ENCODE measurements around the gene TMEM145.

TMEM145 gene

GRCh38 chr19:42353341-42354015, 40.4 kb downstream of the TMEM145 start:
- no peak overlapping the region for H3K4me3 ChIP-seq
- no peak for DNase-seq (ENCODE audit: low spot score)
- no peak overlapping the region for H3K27ac ChIP-seq
- TF ChIP-seq, protein P1, sequence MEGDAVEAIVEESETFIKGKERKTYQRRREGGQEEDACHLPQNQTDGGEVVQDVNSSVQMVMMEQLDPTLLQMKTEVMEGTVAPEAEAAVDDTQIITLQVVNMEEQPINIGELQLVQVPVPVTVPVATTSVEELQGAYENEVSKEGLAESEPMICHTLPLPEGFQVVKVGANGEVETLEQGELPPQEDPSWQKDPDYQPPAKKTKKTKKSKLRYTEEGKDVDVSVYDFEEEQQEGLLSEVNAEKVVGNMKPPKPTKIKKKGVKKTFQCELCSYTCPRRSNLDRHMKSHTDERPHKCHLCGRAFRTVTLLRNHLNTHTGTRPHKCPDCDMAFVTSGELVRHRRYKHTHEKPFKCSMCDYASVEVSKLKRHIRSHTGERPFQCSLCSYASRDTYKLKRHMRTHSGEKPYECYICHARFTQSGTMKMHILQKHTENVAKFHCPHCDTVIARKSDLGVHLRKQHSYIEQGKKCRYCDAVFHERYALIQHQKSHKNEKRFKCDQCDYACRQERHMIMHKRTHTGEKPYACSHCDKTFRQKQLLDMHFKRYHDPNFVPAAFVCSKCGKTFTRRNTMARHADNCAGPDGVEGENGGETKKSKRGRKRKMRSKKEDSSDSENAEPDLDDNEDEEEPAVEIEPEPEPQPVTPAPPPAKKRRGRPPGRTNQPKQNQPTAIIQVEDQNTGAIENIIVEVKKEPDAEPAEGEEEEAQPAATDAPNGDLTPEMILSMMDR (IDR thresholded peaks at IDR 0.05) = no peak

GRCh38 chr19:42355896-42356295, 42.8 kb downstream of the TMEM145 start:
- DNase-seq (ENCODE audit: low spot score) = no peak
- no peak overlapping the region for H3K4me3 ChIP-seq
- H3K27ac ChIP-seq = no peak overlapping the region
- TF ChIP-seq, protein P1 (IDR thresholded peaks at IDR 0.05) = no peak

- no peak for DNase-seq (ENCODE audit: low spot score)
- TF ChIP-seq, protein P1 (IDR thresholded peaks at IDR 0.05) = no peak
- no peak overlapping the region for H3K27ac ChIP-seq
- H3K4me3 ChIP-seq = no peak overlapping the region
Measured at GRCh38 chr19:42356686-42357085, 43.6 kb downstream of the TMEM145 start.

DNA sequence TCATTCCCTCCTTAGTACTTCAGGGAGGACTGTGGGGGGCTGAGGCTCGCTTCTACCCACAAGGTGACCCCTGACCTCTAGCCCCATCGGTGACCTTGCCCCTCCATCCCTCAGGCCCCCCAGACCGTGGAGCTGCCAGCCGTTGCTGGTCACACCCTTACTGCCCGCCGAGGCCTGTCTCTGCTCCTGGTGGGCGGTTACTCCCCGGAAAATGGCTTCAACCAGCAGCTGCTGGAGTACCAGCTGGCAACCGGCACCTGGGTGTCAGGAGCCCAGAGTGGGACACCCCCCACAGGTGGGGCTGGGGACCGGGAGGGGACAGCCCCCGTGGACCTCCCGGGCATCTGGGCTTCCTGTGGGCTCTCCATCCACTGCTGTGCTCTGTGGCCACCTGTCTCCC, 44.2 kb downstream of the TMEM145 start:
- no peak for DNase-seq (ENCODE audit: low spot score)
- Histone ChIP-seq H3K4me3 (no peak overlapping the region), H3K27ac (no peak overlapping the region)
- TF ChIP-seq, protein P1 (IDR thresholded peaks at IDR 0.05) = no peak

DNA sequence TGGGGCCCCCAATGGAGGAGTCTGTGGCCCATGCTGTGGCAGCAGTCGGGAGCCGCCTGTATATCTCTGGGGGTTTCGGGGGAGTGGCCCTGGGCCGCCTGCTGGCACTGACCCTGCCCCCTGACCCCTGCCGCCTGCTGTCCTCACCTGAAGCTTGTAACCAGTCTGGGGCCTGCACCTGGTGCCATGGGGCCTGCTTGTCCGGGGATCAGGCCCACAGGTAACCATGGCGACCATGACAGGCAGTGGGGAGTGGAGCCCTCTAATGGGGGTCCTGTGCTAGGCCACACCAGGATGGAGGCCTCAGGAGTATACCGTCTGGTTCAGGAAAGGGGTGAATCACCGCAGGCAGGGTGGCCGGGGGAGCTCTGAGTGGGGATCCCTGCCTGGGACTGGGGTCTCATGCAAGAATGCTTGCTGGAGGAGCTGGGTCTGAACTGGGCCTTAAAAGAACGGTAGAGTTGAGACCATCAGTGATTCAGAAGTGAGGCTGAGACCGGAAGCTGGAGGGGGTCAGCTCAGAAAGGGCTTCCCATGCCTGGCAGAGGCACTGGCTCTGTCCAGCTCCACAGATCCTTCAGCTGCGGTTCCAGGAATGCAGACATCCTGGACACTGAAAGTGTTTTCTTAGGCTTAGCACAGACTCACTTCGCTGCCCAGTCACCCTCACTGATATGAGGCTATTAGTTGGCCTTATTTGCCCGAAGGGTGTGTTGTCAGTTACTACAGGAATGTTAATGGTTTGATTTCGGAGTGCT, 47.9 kb downstream of the TMEM145 start:
- TF ChIP-seq, protein P1 (IDR thresholded peaks at IDR 0.05) = no peak
- Histone ChIP-seq H3K27ac (peak overlapping the region in 1 of 2 donors; percentile 24), H3K4me3 (no peak overlapping the region)
- DNase-seq (ENCODE audit: low spot score) = no peak

DNA sequence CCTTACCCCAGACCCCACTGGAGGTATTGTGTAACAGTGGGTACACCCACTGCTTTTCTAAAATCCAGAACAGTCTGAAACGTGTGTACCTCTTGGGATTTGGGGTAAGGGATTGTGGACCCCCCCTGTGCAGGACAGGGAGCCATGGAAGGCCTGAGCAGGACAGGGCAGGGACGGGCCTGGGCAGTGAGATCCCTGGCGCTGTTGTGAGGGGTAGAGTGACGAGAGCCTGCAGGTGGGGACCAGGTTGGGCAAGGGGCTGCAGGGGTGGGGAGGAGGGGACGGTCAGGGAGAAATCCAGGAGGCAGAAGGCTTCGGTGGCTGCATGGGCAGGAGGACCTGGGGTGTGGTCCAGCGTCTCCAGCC, 48.4 kb downstream of the TMEM145 start:
- TF ChIP-seq, protein P1 (IDR thresholded peaks at IDR 0.05) = no peak
- Histone ChIP-seq H3K27ac (no peak overlapping the region), H3K4me3 (no peak overlapping the region)
- no peak for DNase-seq (ENCODE audit: low spot score)

- Histone ChIP-seq H3K27ac (no peak overlapping the region), H3K4me3 (no peak overlapping the region)
- no peak for DNase-seq (ENCODE audit: low spot score)
- TF ChIP-seq, protein P1 (IDR thresholded peaks at IDR 0.05) = no peak
Measured at GRCh38 chr19:42362342-42362741, 49.2 kb downstream of the TMEM145 start.
